ENCODE data around the gene MAGEC1. TPM values are rescaled to one million over a fixed set of nuclear protein-coding genes. Genes with fewer than 3 reads are reported as not detected.

The MAGEC1 gene
- polyA plus RNA-seq, 1 of the 3 experiments (the other 2 are of a cell fraction) = 22.2 TPM

DNA sequence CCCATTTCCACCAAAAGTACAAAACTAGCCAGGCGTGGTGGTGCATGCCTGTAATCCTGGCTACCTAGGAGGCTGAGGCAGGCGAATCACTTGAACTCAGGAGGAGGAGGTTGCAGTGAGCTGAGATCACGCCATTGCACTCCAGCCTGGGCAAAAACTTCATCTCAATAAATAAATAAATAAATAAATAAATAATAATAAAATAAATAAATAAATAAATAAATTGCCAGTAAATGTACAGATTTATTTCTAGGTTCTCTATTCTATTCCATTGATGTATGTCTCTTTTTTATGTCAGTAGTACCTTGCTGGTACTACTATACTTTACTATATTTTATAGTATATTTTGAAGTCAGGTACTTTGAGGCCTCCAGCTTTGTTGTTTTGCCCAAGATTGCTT lies 43.7 kb downstream of the MAGEC1 start:
- H2AFZ ChIP-seq (ENCODE audit: low read depth) = no peak overlapping the region
- H4K20me1 ChIP-seq (ENCODE audit: insufficient read depth) = no peaks in the 10 kb centered on the region
- H3K9me3 ChIP-seq = no peaks in the 10 kb centered on the region
- no peaks in the 10 kb centered on the region for H3K4me1 ChIP-seq (ENCODE audit: control insufficient read depth in 1 of 2, insufficient read depth in 2 of 2, low read depth in 1 of 2, low read length in 1 of 2)
- H3K79me2 ChIP-seq (ENCODE audit: insufficient read depth) = no peaks in the 10 kb centered on the region
- H3K4me2 ChIP-seq = no peak overlapping the region
- TF ChIP-seq GABPA (IDR thresholded peaks at IDR 0.05; ENCODE audit: low read depth) (no peak), EZH2phosphoT487 (IDR thresholded peaks at IDR 0.05; ENCODE audit: borderline replicate concordance, low read depth) (no peak), CHD2 (IDR thresholded peaks at IDR 0.05; ENCODE audit: low read length, partially characterized antibody) (no peak), TEAD4 (IDR thresholded peaks at IDR 0.05; ENCODE audit: borderline replicate concordance, insufficient read depth) (no peak), NFIC (IDR thresholded peaks at IDR 0.05; ENCODE audit: borderline replicate concordance) (no peak), RXRA (IDR thresholded peaks at IDR 0.05; ENCODE audit: borderline replicate concordance, low read depth) (no peak), TAF1 (IDR thresholded peaks at IDR 0.05; ENCODE audit: borderline replicate concordance, low read depth, low read length) (no peak), SIN3A (IDR thresholded peaks at IDR 0.05; ENCODE audit: borderline replicate concordance, low read depth, low read length) (no peak)
- TF ChIP-seq, protein P1, sequence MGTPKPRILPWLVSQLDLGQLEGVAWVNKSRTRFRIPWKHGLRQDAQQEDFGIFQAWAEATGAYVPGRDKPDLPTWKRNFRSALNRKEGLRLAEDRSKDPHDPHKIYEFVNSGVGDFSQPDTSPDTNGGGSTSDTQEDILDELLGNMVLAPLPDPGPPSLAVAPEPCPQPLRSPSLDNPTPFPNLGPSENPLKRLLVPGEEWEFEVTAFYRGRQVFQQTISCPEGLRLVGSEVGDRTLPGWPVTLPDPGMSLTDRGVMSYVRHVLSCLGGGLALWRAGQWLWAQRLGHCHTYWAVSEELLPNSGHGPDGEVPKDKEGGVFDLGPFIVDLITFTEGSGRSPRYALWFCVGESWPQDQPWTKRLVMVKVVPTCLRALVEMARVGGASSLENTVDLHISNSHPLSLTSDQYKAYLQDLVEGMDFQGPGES (IDR thresholded peaks at IDR 0.05; ENCODE audit: low read depth, low read length) = no peak
- TF ChIP-seq, protein P2, sequence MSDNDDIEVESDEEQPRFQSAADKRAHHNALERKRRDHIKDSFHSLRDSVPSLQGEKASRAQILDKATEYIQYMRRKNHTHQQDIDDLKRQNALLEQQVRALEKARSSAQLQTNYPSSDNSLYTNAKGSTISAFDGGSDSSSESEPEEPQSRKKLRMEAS (IDR thresholded peaks at IDR 0.05; ENCODE audit: low read depth) = no peak
- POLR2A ChIA-PET = no interaction called here
- H3F3A ChIP-seq (replicated peaks; ENCODE audit: insufficient read depth) = no peaks in the 10 kb centered on the region
- no peak for DNase-seq
- no peaks in the 10 kb centered on the region for H3K36me3 ChIP-seq (replicated peaks in 1 of 2; ENCODE audit: control insufficient read depth in 1 of 2, insufficient read depth in 2 of 2, low read length in 1 of 2)
- CTCF ChIA-PET = no interaction called here
- H3K9me2 ChIP-seq = no peaks in the 10 kb centered on the region
- H3K27me3 ChIP-seq (ENCODE audit: insufficient read depth) = no peaks in the 10 kb centered on the region
- H3K27ac ChIP-seq (ENCODE audit: low read depth in 2 of 2, low read length in 1 of 2) = no peak overlapping the region
- H3K4me3 ChIP-seq (ENCODE audit: low read depth in 2 of 2, low read length in 1 of 2) = no peak overlapping the region
- no peak overlapping the region for H3K9ac ChIP-seq
- WGBS (ENCODE audit: low lambda C conversion rate) = 4% methylated on average over 3 of the region's 3 CpGs

DNA sequence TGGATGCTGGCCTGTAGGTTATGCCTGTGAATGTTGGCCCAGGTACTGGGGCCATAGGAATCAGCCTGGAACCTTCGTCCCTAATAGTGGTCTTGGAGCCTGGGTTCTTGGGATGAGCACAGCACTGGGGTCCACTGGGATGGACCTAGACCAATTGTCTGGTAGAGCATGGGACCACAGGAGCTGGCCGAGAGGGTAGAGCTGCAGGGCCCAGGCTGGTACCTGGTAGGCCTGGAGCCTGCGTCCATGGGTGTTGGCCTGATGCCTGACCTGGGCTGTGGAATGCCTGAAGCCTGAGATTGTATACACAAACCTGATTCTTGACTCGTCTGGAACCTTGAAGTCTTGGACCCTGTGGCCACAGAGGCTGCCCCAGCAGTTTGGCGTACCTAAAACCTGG lies 48.9 kb downstream of the MAGEC1 start:
- Histone ChIP-seq H2AFZ (ENCODE audit: low read depth) (no peak overlapping the region), H3K4me2 (no peak overlapping the region), H3K36me3 (replicated peaks in 1 of 2; ENCODE audit: control insufficient read depth in 1 of 2, insufficient read depth in 2 of 2, low read length in 1 of 2) (no peaks in the 10 kb centered on the region), H3K27me3 (ENCODE audit: insufficient read depth) (no peaks in the 10 kb centered on the region), H3K9ac (no peak overlapping the region), H3K4me1 (ENCODE audit: control insufficient read depth in 1 of 2, insufficient read depth in 2 of 2, low read depth in 1 of 2, low read length in 1 of 2) (no peaks in the 10 kb centered on the region), H3K79me2 (ENCODE audit: insufficient read depth) (no peaks in the 10 kb centered on the region), H3K9me3 (no peaks in the 10 kb centered on the region; the same call in 1 of the 2 replicates), H3K9me2 (no peaks in the 10 kb centered on the region), H3F3A (replicated peaks; ENCODE audit: insufficient read depth) (no peaks in the 10 kb centered on the region), H3K4me3 (ENCODE audit: low read depth in 2 of 2, low read length in 1 of 2) (no peak overlapping the region), H4K20me1 (ENCODE audit: insufficient read depth) (no peaks in the 10 kb centered on the region), H3K27ac (ENCODE audit: low read depth in 2 of 2, low read length in 1 of 2) (no peak overlapping the region)
- ChIA-PET POLR2A (no interaction called here), CTCF (no interaction called here)
- 0% methylated on average over 2 of the region's 5 CpGs for WGBS (ENCODE audit: low lambda C conversion rate)
- no peak for DNase-seq
- TF ChIP-seq FOXM1 (IDR thresholded peaks at IDR 0.05; ENCODE audit: low read depth) (no peak), TAF1 (IDR thresholded peaks at IDR 0.05; ENCODE audit: borderline replicate concordance, low read depth, low read length) (no peak), MXI1 (IDR thresholded peaks at IDR 0.05; ENCODE audit: low read depth, low read length) (no peak), RAD21 (IDR thresholded peaks at IDR 0.05; ENCODE audit: low read length) (no peak), FOXJ3 (CRISPR knock-in tag; IDR thresholded peaks at IDR 0.05) (no peak), RFX5 (IDR thresholded peaks at IDR 0.05; ENCODE audit: low read length) (no peak), ELF1 (IDR thresholded peaks at IDR 0.05) (no peak)
- TF ChIP-seq, protein P3, sequence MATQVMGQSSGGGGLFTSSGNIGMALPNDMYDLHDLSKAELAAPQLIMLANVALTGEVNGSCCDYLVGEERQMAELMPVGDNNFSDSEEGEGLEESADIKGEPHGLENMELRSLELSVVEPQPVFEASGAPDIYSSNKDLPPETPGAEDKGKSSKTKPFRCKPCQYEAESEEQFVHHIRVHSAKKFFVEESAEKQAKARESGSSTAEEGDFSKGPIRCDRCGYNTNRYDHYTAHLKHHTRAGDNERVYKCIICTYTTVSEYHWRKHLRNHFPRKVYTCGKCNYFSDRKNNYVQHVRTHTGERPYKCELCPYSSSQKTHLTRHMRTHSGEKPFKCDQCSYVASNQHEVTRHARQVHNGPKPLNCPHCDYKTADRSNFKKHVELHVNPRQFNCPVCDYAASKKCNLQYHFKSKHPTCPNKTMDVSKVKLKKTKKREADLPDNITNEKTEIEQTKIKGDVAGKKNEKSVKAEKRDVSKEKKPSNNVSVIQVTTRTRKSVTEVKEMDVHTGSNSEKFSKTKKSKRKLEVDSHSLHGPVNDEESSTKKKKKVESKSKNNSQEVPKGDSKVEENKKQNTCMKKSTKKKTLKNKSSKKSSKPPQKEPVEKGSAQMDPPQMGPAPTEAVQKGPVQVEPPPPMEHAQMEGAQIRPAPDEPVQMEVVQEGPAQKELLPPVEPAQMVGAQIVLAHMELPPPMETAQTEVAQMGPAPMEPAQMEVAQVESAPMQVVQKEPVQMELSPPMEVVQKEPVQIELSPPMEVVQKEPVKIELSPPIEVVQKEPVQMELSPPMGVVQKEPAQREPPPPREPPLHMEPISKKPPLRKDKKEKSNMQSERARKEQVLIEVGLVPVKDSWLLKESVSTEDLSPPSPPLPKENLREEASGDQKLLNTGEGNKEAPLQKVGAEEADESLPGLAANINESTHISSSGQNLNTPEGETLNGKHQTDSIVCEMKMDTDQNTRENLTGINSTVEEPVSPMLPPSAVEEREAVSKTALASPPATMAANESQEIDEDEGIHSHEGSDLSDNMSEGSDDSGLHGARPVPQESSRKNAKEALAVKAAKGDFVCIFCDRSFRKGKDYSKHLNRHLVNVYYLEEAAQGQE (IDR thresholded peaks at IDR 0.05; ENCODE audit: low read depth, low read length) = no peak
- TF ChIP-seq, protein P2 (IDR thresholded peaks at IDR 0.05; ENCODE audit: low read depth) = no peak
- TF ChIP-seq, protein P4, sequence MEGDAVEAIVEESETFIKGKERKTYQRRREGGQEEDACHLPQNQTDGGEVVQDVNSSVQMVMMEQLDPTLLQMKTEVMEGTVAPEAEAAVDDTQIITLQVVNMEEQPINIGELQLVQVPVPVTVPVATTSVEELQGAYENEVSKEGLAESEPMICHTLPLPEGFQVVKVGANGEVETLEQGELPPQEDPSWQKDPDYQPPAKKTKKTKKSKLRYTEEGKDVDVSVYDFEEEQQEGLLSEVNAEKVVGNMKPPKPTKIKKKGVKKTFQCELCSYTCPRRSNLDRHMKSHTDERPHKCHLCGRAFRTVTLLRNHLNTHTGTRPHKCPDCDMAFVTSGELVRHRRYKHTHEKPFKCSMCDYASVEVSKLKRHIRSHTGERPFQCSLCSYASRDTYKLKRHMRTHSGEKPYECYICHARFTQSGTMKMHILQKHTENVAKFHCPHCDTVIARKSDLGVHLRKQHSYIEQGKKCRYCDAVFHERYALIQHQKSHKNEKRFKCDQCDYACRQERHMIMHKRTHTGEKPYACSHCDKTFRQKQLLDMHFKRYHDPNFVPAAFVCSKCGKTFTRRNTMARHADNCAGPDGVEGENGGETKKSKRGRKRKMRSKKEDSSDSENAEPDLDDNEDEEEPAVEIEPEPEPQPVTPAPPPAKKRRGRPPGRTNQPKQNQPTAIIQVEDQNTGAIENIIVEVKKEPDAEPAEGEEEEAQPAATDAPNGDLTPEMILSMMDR (IDR thresholded peaks at IDR 0.05) = no peak
- TF ChIP-seq, protein P5, sequence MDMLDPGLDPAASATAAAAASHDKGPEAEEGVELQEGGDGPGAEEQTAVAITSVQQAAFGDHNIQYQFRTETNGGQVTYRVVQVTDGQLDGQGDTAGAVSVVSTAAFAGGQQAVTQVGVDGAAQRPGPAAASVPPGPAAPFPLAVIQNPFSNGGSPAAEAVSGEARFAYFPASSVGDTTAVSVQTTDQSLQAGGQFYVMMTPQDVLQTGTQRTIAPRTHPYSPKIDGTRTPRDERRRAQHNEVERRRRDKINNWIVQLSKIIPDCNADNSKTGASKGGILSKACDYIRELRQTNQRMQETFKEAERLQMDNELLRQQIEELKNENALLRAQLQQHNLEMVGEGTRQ (IDR thresholded peaks at IDR 0.05; ENCODE audit: borderline replicate concordance, low read depth, low read length) = no peak

All from SK-N-SH (cell line).